H1 (cell line): ENCODE data around the gene TMC3. TPM values are rescaled to one million over a fixed set of nuclear protein-coding genes. Genes with fewer than 3 reads are reported as not detected.

Experiments used
- CTCF ChIA-PET: fragments of 300-600 bp; sonication (Branson Sonifier 250); formaldehyde crosslinking; loops from one replicate; lab custom pipeline; 2021; ENCODE audit not compliant: partially characterized antibody; lab: Charles Lee
- POLR2A ChIA-PET: fragments of 300-600 bp; sonication (Branson Sonifier 250); formaldehyde crosslinking; loops from one replicate; lab custom pipeline; 2021; ENCODE audit warnings: inconsistent platforms; ENCODE audit not compliant: partially characterized antibody; lab: Charles Lee
- DNase-seq, 2 experiments: peaks; one replicate each; pipeline versions ENCODE4 v3.0.0 to v3.0.0-alpha.2; 2010 to 2022; ENCODE audit warnings: low spot score in 2 of 2, low read depth in 1 of 2, mixed read lengths in 1 of 2
- FAIRE-seq: peaks from 2 replicates; lab custom pipeline; 2011; peaks lifted over from hg19 to GRCh38; lab: Jason Lieb, UNC
- H2AFZ ChIP-seq: 2 replicates; pipeline ENCODE4 v1.8.1; 2012; ENCODE audit warnings: low read length, inconsistent platforms
- H2AK5ac ChIP-seq: 2 replicates; pipeline ENCODE4 v1.6.1; 2013; ENCODE audit warnings: low read depth, low read length
- H2BK120ac ChIP-seq: replicated peaks from 2 replicates; pipeline ENCODE3; 2013; ENCODE audit warnings: low read depth, low read length, inconsistent platforms
- H2BK12ac ChIP-seq: 2 replicates; pipeline ENCODE4 v1.6.1; 2013; ENCODE audit warnings: low read depth, low read length
- H2BK15ac ChIP-seq: 2 replicates; pipeline ENCODE4 v1.6.1; 2013; ENCODE audit warnings: low read length
- H2BK20ac ChIP-seq: 2 replicates; pipeline ENCODE4 v1.6.1; 2013; ENCODE audit warnings: low read length
- H2BK5ac ChIP-seq: 2 replicates; pipeline ENCODE4 v1.6.1; 2013; ENCODE audit warnings: low read depth, low read length
- H3K14ac ChIP-seq: 2 replicates; pipeline ENCODE4 v1.6.1; 2013; ENCODE audit warnings: inconsistent platforms; ENCODE audit not compliant: insufficient read length
- H3K18ac ChIP-seq: 2 replicates; pipeline ENCODE4 v1.6.1; 2013; ENCODE audit warnings: low read length; ENCODE audit errors: extremely low read depth
- H3K23ac ChIP-seq: 2 replicates; pipeline ENCODE4 v1.6.1; 2013; ENCODE audit warnings: inconsistent platforms; ENCODE audit not compliant: insufficient read length
- H3K23me2 ChIP-seq: 2 replicates; pipeline ENCODE4 v1.6.1; 2013; ENCODE audit warnings: low read depth, low read length
- H3K27ac ChIP-seq: 2 replicates; pipeline ENCODE4 v1.6.1; 2011; ENCODE audit warnings: low read depth, low read length, inconsistent platforms
- H3K27me3 ChIP-seq, 4 experiments: replicated peaks in 1 of 4; 1 replicate in 1 of 4; 2 replicates in 3 of 4; pipeline versions ENCODE4 v1.6.1 to v1.8.1; 2011 to 2013; ENCODE audit warnings: low read length in 3 of 4, mild to moderate bottlenecking in 3 of 4, inconsistent platforms in 2 of 4, mixed read lengths in 2 of 4, moderate library complexity in 1 of 4; ENCODE audit not compliant: control insufficient read depth in 3 of 4, insufficient read depth in 3 of 4; ENCODE audit errors: extremely low read depth in 1 of 4
- H3K36me3 ChIP-seq, 4 experiments: 2 replicates each; pipeline versions ENCODE4 v1.6.1 to v1.8.1; 2011 to 2013; ENCODE audit warnings: mild to moderate bottlenecking in 4 of 4, low read length in 3 of 4, moderate library complexity in 2 of 4, control low read depth in 1 of 4, inconsistent platforms in 1 of 4; ENCODE audit not compliant: insufficient read depth in 4 of 4, control insufficient read depth in 2 of 4
- H3K4ac ChIP-seq: replicated peaks from 2 replicates; pipeline ENCODE3; 2013; ENCODE audit warnings: low read length, low read depth, mixed read lengths, inconsistent platforms; ENCODE audit not compliant: insufficient read length
- H3K4me1 ChIP-seq, 4 experiments: replicated peaks in 1 of 4; 1 replicate in 1 of 4; 2 replicates in 3 of 4; pipeline versions ENCODE4 v1.6.1 to v1.8.1; 2011 to 2013; ENCODE audit warnings: low read length in 3 of 4, inconsistent platforms in 2 of 4, mixed read lengths in 1 of 4; ENCODE audit not compliant: insufficient read depth in 4 of 4, control insufficient read depth in 3 of 4
- H3K4me2 ChIP-seq, 2 experiments: 2 replicates each; pipeline versions ENCODE4 v1.6.1 to v1.8.1; 2011 to 2013; ENCODE audit warnings: low read depth in 2 of 2, low read length in 2 of 2, control low read depth in 1 of 2, inconsistent platforms in 1 of 2, mild to moderate bottlenecking in 1 of 2; ENCODE audit not compliant: insufficient read depth in 1 of 2
- H3K4me3 ChIP-seq, 4 experiments: fragments of 200-600, 300-600 bp in 1 of 4; sonication (generic), shearing (Covaris generic), sonication (Bioruptor Twin) in 1 of 4; 2 replicates each; pipeline versions ENCODE4 v1.5.1 to v1.8.1; 2011 to 2016; ENCODE audit warnings: low read length in 4 of 4, low read depth in 3 of 4, control low read depth in 2 of 4, inconsistent platforms in 2 of 4, mild to moderate bottlenecking in 2 of 4, mixed read lengths in 1 of 4, moderate library complexity in 1 of 4; ENCODE audit not compliant: insufficient read depth in 2 of 4; ENCODE audit errors: extremely low read depth in 1 of 4
- H3K56ac ChIP-seq: replicated peaks from 2 replicates; pipeline ENCODE3; 2013; ENCODE audit warnings: low read depth, mild to moderate bottlenecking, mixed read lengths, low read length, inconsistent platforms; ENCODE audit not compliant: insufficient read length
- H3K79me1 ChIP-seq: 2 replicates; pipeline ENCODE4 v1.6.1; 2013; ENCODE audit warnings: low read depth, low read length, control low read depth
- H3K79me2 ChIP-seq, 2 experiments: 2 replicates each; pipeline versions ENCODE4 v1.6.1 to v1.8.1; 2012 to 2013; ENCODE audit warnings: low read length in 2 of 2, mild to moderate bottlenecking in 2 of 2, inconsistent platforms in 1 of 2; ENCODE audit not compliant: insufficient read depth in 2 of 2, control insufficient read depth in 1 of 2
- H3K9ac ChIP-seq, 4 experiments: replicated peaks in 1 of 4; 1 replicate in 1 of 4; 2 replicates in 3 of 4; pipeline versions ENCODE4 v1.6.1 to v1.8.1; 2011 to 2013; ENCODE audit warnings: low read depth in 3 of 4, low read length in 3 of 4, control low read depth in 2 of 4, mild to moderate bottlenecking in 2 of 4, moderate library complexity in 2 of 4, inconsistent platforms in 1 of 4; ENCODE audit errors: extremely low read depth in 1 of 4
- H3K9me3 ChIP-seq, 2 experiments: 2 replicates each; pipeline versions ENCODE4 v1.6.1 to v1.8.1; 2012 to 2013; ENCODE audit warnings: mild to moderate bottlenecking in 2 of 2, moderate library complexity in 2 of 2, control low read depth in 1 of 2, inconsistent platforms in 1 of 2, low read depth in 1 of 2, low read length in 1 of 2, mixed read lengths in 1 of 2; ENCODE audit not compliant: insufficient read depth in 2 of 2
- H4K20me1 ChIP-seq, 2 experiments: replicated peaks in 1 of 2; 2 replicates each; pipeline versions ENCODE3 to v1.8.1; 2011 to 2013; ENCODE audit warnings: inconsistent platforms in 2 of 2, low read length in 2 of 2, mild to moderate bottlenecking in 1 of 2; ENCODE audit not compliant: insufficient read depth in 2 of 2, control insufficient read depth in 1 of 2
- H4K5ac ChIP-seq: 2 replicates; pipeline ENCODE4 v1.6.1; 2013; ENCODE audit warnings: low read length, low read depth, mixed read lengths, inconsistent platforms; ENCODE audit not compliant: insufficient read length
- H4K8ac ChIP-seq: 2 replicates; pipeline ENCODE4 v1.8.0; 2013; ENCODE audit warnings: mild to moderate bottlenecking, moderate library complexity, low read length, inconsistent platforms; ENCODE audit not compliant: insufficient read depth; ENCODE audit errors: extremely low read depth
- H4K91ac ChIP-seq: replicated peaks from 2 replicates; pipeline ENCODE3; 2013; ENCODE audit warnings: low read length, mixed read lengths, inconsistent platforms; ENCODE audit not compliant: insufficient read length
- ASH2L ChIP-seq: fragments of 200-600, 300-600 bp; sonication (generic); IDR thresholded peaks from one replicate; pipeline ENCODE4 v1.7.1; 2017; ENCODE audit warnings: low read length
- CBX5 ChIP-seq: fragments of 300-800, 300-1000 bp; sonication (generic); IDR thresholded peaks from 2 replicates; pipeline ENCODE4 v1.7.1; 2016; ENCODE audit warnings: antibody characterized with exemption, low read length, low read depth
- RFX5 ChIP-seq: IDR thresholded peaks from 2 replicates; pipeline ENCODE4 v1.6.1; 2011; ENCODE audit warnings: low read depth, low read length, improper control_type of control experiment, borderline replicate concordance
- SIX5 ChIP-seq: IDR thresholded peaks from 2 replicates; pipeline ENCODE4 v1.6.1; 2011; ENCODE audit warnings: mild to moderate bottlenecking, low read depth, low read length
- TAF7 ChIP-seq: optimal IDR thresholded peaks from 2 replicates; pipeline ENCODE3; 2011; ENCODE audit warnings: low read depth, mild to moderate bottlenecking, inconsistent platforms, low read length, moderate library complexity, borderline replicate concordance
- WGBS, 2 experiments: shearing (Covaris generic) in 1 of 2; methylation state at CpG; one replicate each; pipeline versions ENCODE4 v1.1.6 to v1.1.7; 2013 to 2015; ENCODE audit warnings: low lambda C conversion rate in 2 of 2, mixed read lengths in 2 of 2, inconsistent platforms in 1 of 2, low coverage in 1 of 2, missing lambda C conversion rate in 1 of 2; ENCODE audit not compliant: insufficient replicate concordance in 2 of 2, insufficient coverage in 1 of 2, insufficient read length in 1 of 2; ENCODE audit errors: extremely low coverage in 1 of 2, missing lambda C conversion rate in 1 of 2; 5-methylcytosine and 5-hydroxymethylcytosine counted together
- polyA plus RNA-seq, 7 experiments: library from polyadenylated mRNA; depleted of rRNA in 3 of 7; stranded (reverse) in 5 of 7; unstranded in 2 of 7; fragments of >200 nt in 5 of 7; fragments of 200-250 nt in 2 of 7; gene quantifications; 1 replicate in 5 of 7; 2 replicates in 1 of 7; 4 replicates in 1 of 7; pipeline versions ENCODE4 v1.2.1 to v1.2.3, GENCODE V29; 2011 to 2013; ENCODE audit warnings: missing spikeins in 2 of 7, mixed read lengths in 2 of 7
- total RNA-seq: library from RNA; stranded (reverse); fragmentation: NEBNext Ultra II Directional; extraction: Animal tissue kit (Norgen Biotek cat#: 25700); gene quantifications from 2 replicates; pipeline ENCODE4 v1.2.1, GENCODE V29; 2021

TMC3 gene
- total and polyA plus RNA-seq, 2 of the 8 experiments (the other 6 are each of a cell fraction or from before 2014, with no cell fraction given) = not detected

DNA sequence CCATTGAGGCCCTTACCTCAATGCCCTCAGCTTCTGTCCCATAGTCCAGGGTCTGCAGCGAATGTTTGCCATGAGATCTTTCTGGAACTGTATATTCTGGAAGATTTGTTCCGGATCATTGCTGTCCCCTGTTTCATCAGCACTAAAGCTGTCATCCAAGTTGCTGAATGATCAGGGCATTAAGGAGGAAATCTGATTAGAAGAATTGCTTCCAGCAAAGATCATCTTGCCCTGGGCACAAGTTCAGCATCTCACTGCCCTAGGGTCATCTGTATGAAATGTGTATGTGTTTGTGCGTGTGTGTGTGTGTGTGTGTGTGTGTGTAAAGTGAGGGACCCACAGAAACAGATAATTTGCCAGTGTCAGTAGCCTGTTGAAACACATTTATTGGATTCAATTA, 1.4 kb downstream of the TMC3 start:
- DNase-seq (no peak), FAIRE-seq (no peak)
- no peaks in the 10 kb centered on the region for H3K79me2 ChIP-seq
- TF ChIP-seq RFX5 = no peak
- TF ChIP-seq CBX5 = no peak
- TF ChIP-seq TAF7 = no peak
- no peak for TF ChIP-seq SIX5
- TF ChIP-seq ASH2L = no peak
- no peak overlapping the region for H3K14ac ChIP-seq
- H4K20me1 ChIP-seq = no peaks in the 10 kb centered on the region
- no peak overlapping the region for H2BK120ac ChIP-seq
- H4K8ac ChIP-seq = no peak overlapping the region
- H3K79me1 ChIP-seq = no peaks in the 10 kb centered on the region
- 87% methylated on average over 3 of the region's 3 CpGs; no CpG with 5 or more reads in 1 of the 2 experiments for WGBS, 2 experiments
- H3K27me3 ChIP-seq = no peaks in the 10 kb centered on the region
- no peaks in the 10 kb centered on the region for H3K9me3 ChIP-seq
- no peaks in the 10 kb centered on the region for H3K4me1 ChIP-seq
- H4K5ac ChIP-seq = no peak overlapping the region
- no peak overlapping the region for H3K27ac ChIP-seq
- H3K4me2 ChIP-seq = no peak overlapping the region
- no peak overlapping the region for H3K4ac ChIP-seq
- H2BK20ac ChIP-seq = no peak overlapping the region
- no peak overlapping the region for H3K9ac ChIP-seq
- no peak overlapping the region for H3K18ac ChIP-seq
- H4K91ac ChIP-seq = no peak overlapping the region
- H3K23ac ChIP-seq = no peak overlapping the region
- H2AK5ac ChIP-seq = no peak overlapping the region
- H3K56ac ChIP-seq = no peak overlapping the region
- no peak overlapping the region for H2BK12ac ChIP-seq
- no peak overlapping the region for H2AFZ ChIP-seq
- CTCF ChIA-PET = interaction anchor here (0.8 to 5.0 kb wide), 4 partner anchors 16 to 106 kb away, joined by 3 to 34 read pairs (median 4); no protein-coding TSS in a partner anchor
- no peaks in the 10 kb centered on the region for H3K36me3 ChIP-seq
- POLR2A ChIA-PET = no interaction called here
- no peaks in the 10 kb centered on the region for H3K23me2 ChIP-seq
- no peak overlapping the region for H2BK5ac ChIP-seq
- H2BK15ac ChIP-seq = no peak overlapping the region
- H3K4me3 ChIP-seq = no peak overlapping the region
